ENCODE data around the gene MAGEF1. TPM values are rescaled to one million over a fixed set of nuclear protein-coding genes. Genes with fewer than 3 reads are reported as not detected.
"Not testable (repeated sequence)": the region's sequence is repeated elsewhere in the genome, so short reads cannot be mapped to it uniquely, and the experiment has no call there.

The MAGEF1 gene
- total RNA-seq, 1 experiment from 2014 or later, result 64.0 TPM

GRCh38 chr3:184745526-184745925, 33.7 kb upstream of the MAGEF1 start:
- DNase-seq (ENCODE audit: low spot score), result no peak
- in situ Hi-C loops (cut with HindIII; ENCODE audit: low sequenced_read_pairs), result no loop called here

GRCh38 chr3:184743248-184743647, 31.4 kb upstream of the MAGEF1 start:
- in situ Hi-C loops (cut with HindIII; ENCODE audit: low sequenced_read_pairs), result no loop called here
- DNase-seq (ENCODE audit: low spot score), result no peak

- no peak for DNase-seq (ENCODE audit: low spot score)
- in situ Hi-C loops (cut with HindIII; ENCODE audit: low sequenced_read_pairs), result no loop called here
Observed at GRCh38 chr3:184742676-184743135, 30.8 kb upstream of the MAGEF1 start.

- no peak for DNase-seq (ENCODE audit: low spot score)
Observed at GRCh38 chr3:184741798-184742675, 30.2 kb upstream of the MAGEF1 start.

GRCh38 chr3:184741259-184741556, 29.3 kb upstream of the MAGEF1 start:
- DNase-seq (ENCODE audit: low spot score), result no peak

More at GRCh38 chr3:184741798-184742675, 30.2 kb upstream of the MAGEF1 start:
- in situ Hi-C loops (cut with HindIII; ENCODE audit: low sequenced_read_pairs), result no loop called here

GRCh38 chr3:184740509-184741258, 28.8 kb upstream of the MAGEF1 start:
- DNase-seq (ENCODE audit: low spot score), result no peak
- in situ Hi-C loops (cut with HindIII; ENCODE audit: low sequenced_read_pairs), result no loop called here

More at GRCh38 chr3:184741259-184741556, 29.3 kb upstream of the MAGEF1 start:
- in situ Hi-C loops (cut with HindIII; ENCODE audit: low sequenced_read_pairs), result no loop called here

- DNase-seq (ENCODE audit: low spot score), result no peak
- in situ Hi-C loops (cut with HindIII; ENCODE audit: low sequenced_read_pairs), result no loop called here
Observed at GRCh38 chr3:184739594-184740505, 28.0 kb upstream of the MAGEF1 start.

- in situ Hi-C loops (cut with HindIII; ENCODE audit: low sequenced_read_pairs), result no loop called here
- no peak for DNase-seq (ENCODE audit: low spot score)
Observed at GRCh38 chr3:184738982-184739381, 27.1 kb upstream of the MAGEF1 start.

GRCh38 chr3:184738506-184738890, 26.6 kb upstream of the MAGEF1 start:
- in situ Hi-C loops (cut with HindIII; ENCODE audit: low sequenced_read_pairs), result no loop called here

GRCh38 chr3:184737641-184738505, 26.0 kb upstream of the MAGEF1 start:
- in situ Hi-C loops (cut with HindIII; ENCODE audit: low sequenced_read_pairs), result no loop called here
- DNase-seq (ENCODE audit: low spot score), result no peak

More at GRCh38 chr3:184738506-184738890, 26.6 kb upstream of the MAGEF1 start:
- DNase-seq (ENCODE audit: low spot score), result no peak

- in situ Hi-C loops (cut with HindIII; ENCODE audit: low sequenced_read_pairs), result no loop called here
- no peak for DNase-seq (ENCODE audit: low spot score)
Observed at GRCh38 chr3:184737063-184737462, 25.2 kb upstream of the MAGEF1 start.

- no peak for DNase-seq (ENCODE audit: low spot score)
- in situ Hi-C loops (cut with HindIII; ENCODE audit: low sequenced_read_pairs), result no loop called here
Observed at GRCh38 chr3:184734903-184735701, 23.2 kb upstream of the MAGEF1 start.

GRCh38 chr3:184733971-184734608, 22.2 kb upstream of the MAGEF1 start:
- DNase-seq (ENCODE audit: low spot score), result no peak
- in situ Hi-C loops (cut with HindIII; ENCODE audit: low sequenced_read_pairs), result no loop called here

GRCh38 chr3:184733181-184733580, 21.3 kb upstream of the MAGEF1 start:
- in situ Hi-C loops (cut with HindIII; ENCODE audit: low sequenced_read_pairs), result no loop called here
- no peak for DNase-seq (ENCODE audit: low spot score)

GRCh38 chr3:184731786-184732537, 20.1 kb upstream of the MAGEF1 start:
- in situ Hi-C loops (cut with HindIII; ENCODE audit: low sequenced_read_pairs), result no loop called here
- no peak for DNase-seq (ENCODE audit: low spot score)

- in situ Hi-C loops (cut with HindIII; ENCODE audit: low sequenced_read_pairs), result no loop called here
- no peak for DNase-seq (ENCODE audit: low spot score)
Observed at GRCh38 chr3:184730924-184731323, 19.1 kb upstream of the MAGEF1 start.

GRCh38 chr3:184729154-184729553, 17.3 kb upstream of the MAGEF1 start:
- in situ Hi-C loops (cut with HindIII; ENCODE audit: low sequenced_read_pairs); DNase-seq (ENCODE audit: low spot score): not testable (repeated sequence)

All from G401 (cell line).